G401.6 (cell line): ENCODE data around the gene KCNQ1OT1.

Experiments used
- FAIRE-seq: peaks from 2 replicates; lab custom pipeline; 2012; peaks lifted over from hg19 to GRCh38; lab: Jason Lieb, UNC

The KCNQ1OT1 gene

GRCh38 chr11:2736577-2737225 is 36.9 kb upstream of the KCNQ1OT1 start:
- FAIRE-seq, result no peak

- no peak for FAIRE-seq
These were observed 35.3 kb upstream of the KCNQ1OT1 start for GRCh38 chr11:2735053-2735589.

- FAIRE-seq, result no peak
These were observed 34.6 kb upstream of the KCNQ1OT1 start for GRCh38 chr11:2734181-2735052.

GRCh38 chr11:2732940-2733628 is 33.3 kb upstream of the KCNQ1OT1 start:
- FAIRE-seq, result no peak

- no peak for FAIRE-seq
These were observed 32.6 kb upstream of the KCNQ1OT1 start for GRCh38 chr11:2732261-2732939.

GRCh38 chr11:2731130-2732125 is 31.6 kb upstream of the KCNQ1OT1 start:
- no peak for FAIRE-seq

- FAIRE-seq, result no peak
These were observed 30.7 kb upstream of the KCNQ1OT1 start for GRCh38 chr11:2730272-2731129.

- FAIRE-seq, result no peak
These were observed 30.0 kb upstream of the KCNQ1OT1 start for GRCh38 chr11:2729841-2730240.

- FAIRE-seq, result no peak
These were observed 29.0 kb upstream of the KCNQ1OT1 start for GRCh38 chr11:2728663-2729332.

GRCh38 chr11:2728128-2728662 is 28.4 kb upstream of the KCNQ1OT1 start:
- no peak for FAIRE-seq

GRCh38 chr11:2726964-2727363 is 27.2 kb upstream of the KCNQ1OT1 start:
- FAIRE-seq, result no peak

GRCh38 chr11:2725368-2726300 is 25.8 kb upstream of the KCNQ1OT1 start:
- FAIRE-seq, result no peak

- no peak for FAIRE-seq
These were observed 25.0 kb upstream of the KCNQ1OT1 start for GRCh38 chr11:2724653-2725367.

- FAIRE-seq, result no peak
These were observed 24.3 kb upstream of the KCNQ1OT1 start for GRCh38 chr11:2724104-2724503.

- FAIRE-seq, result no peak
These were observed 23.2 kb upstream of the KCNQ1OT1 start for GRCh38 chr11:2722955-2723354.

GRCh38 chr11:2721210-2721916 is 21.6 kb upstream of the KCNQ1OT1 start:
- no peak for FAIRE-seq
